Activated T-helper 17 cell treated with anti-CD3 and anti-CD28 coated beads, Interleukin-2, amount 50 U/mL, for 72 hours (primary cell): ENCODE results near the gene RNF217. TPM values are rescaled to one million over a fixed set of nuclear protein-coding genes. Genes with fewer than 3 reads are reported as not detected.

Source experiments
- ATAC-seq: fragments of 150-1000 bp; cut with Tn5 transposase; replicated peaks from 2 replicates; pipeline ENCODE4 v1.10.0; 2021; ENCODE audit warnings: mild to moderate bottlenecking, moderate library complexity
- H3K27ac Mint-ChIP-seq: one replicate; pipeline ENCODE4 v1.8.0; 2022; ENCODE audit warnings: mixed read lengths
- H3K27me3 Mint-ChIP-seq: one replicate; pipeline ENCODE4 v1.8.0; 2022; ENCODE audit warnings: mixed read lengths
- H3K36me3 Mint-ChIP-seq: one replicate; pipeline ENCODE4 v1.8.0; 2022; ENCODE audit warnings: low read depth, mild to moderate bottlenecking, mixed read lengths
- H3K4me1 Mint-ChIP-seq: one replicate; pipeline ENCODE4 v1.8.0; 2022; ENCODE audit warnings: mixed read lengths
- H3K4me3 Mint-ChIP-seq: one replicate; pipeline ENCODE4 v1.8.0; 2022; ENCODE audit warnings: mild to moderate bottlenecking, mixed read lengths
- H3K9me3 Mint-ChIP-seq: one replicate; pipeline ENCODE4 v1.8.0; 2022; ENCODE audit warnings: mixed read lengths
- total RNA-seq, 2 donors: library from RNA; stranded (reverse); gene quantifications; one replicate each; pipeline ENCODE4 v1.2.3, GENCODE V29; 2022

RNF217 gene
- total RNA-seq, 2 donors from 2014 or later = 1.7 to 5.6 TPM

- H3K4me1 Mint-ChIP-seq = no peaks in the 10 kb centered on the region
- no peak for ATAC-seq
- no peaks in the 10 kb centered on the region for H3K36me3 Mint-ChIP-seq
- H3K4me3 Mint-ChIP-seq = no peak overlapping the region
- H3K27ac Mint-ChIP-seq = no peak overlapping the region
- H3K27me3 Mint-ChIP-seq = peaks cover 9% of the 10 kb centered on the region
- H3K9me3 Mint-ChIP-seq = no peaks in the 10 kb centered on the region
Measured at GRCh38 chr6:125094563-125094962, 132.3 kb downstream of the RNF217 start.

- Mint-ChIP-seq H3K4me1 (no peaks in the 10 kb centered on the region), H3K4me3 (no peak overlapping the region), H3K27me3 (peaks cover 9% of the 10 kb centered on the region), H3K36me3 (no peaks in the 10 kb centered on the region), H3K9me3 (no peaks in the 10 kb centered on the region), H3K27ac (no peak overlapping the region)
- no peak for ATAC-seq
Measured at GRCh38 chr6:125095580-125096301, 133.5 kb downstream of the RNF217 start.

- no peak overlapping the region for H3K27ac Mint-ChIP-seq
- H3K4me3 Mint-ChIP-seq = no peak overlapping the region
- no peak for ATAC-seq
- H3K9me3 Mint-ChIP-seq = no peaks in the 10 kb centered on the region
- H3K27me3 Mint-ChIP-seq = peaks cover 9% of the 10 kb centered on the region
- H3K36me3 Mint-ChIP-seq = no peaks in the 10 kb centered on the region
- no peaks in the 10 kb centered on the region for H3K4me1 Mint-ChIP-seq
Measured at GRCh38 chr6:125097186-125097585, 134.9 kb downstream of the RNF217 start.

GRCh38 chr6:125098253-125098652, 136.0 kb downstream of the RNF217 start:
- Mint-ChIP-seq H3K27me3 (peaks cover 9% of the 10 kb centered on the region), H3K9me3 (no peaks in the 10 kb centered on the region), H3K4me1 (no peaks in the 10 kb centered on the region), H3K36me3 (no peaks in the 10 kb centered on the region), H3K4me3 (no peak overlapping the region), H3K27ac (no peak overlapping the region)
- no peak for ATAC-seq

- peak; percentile 72 for ATAC-seq
- peaks cover 9% of the 10 kb centered on the region for H3K27me3 Mint-ChIP-seq
- H3K4me1 Mint-ChIP-seq = no peaks in the 10 kb centered on the region
- no peaks in the 10 kb centered on the region for H3K9me3 Mint-ChIP-seq
- peak overlapping the region; percentile 50 for H3K4me3 Mint-ChIP-seq
- no peaks in the 10 kb centered on the region for H3K36me3 Mint-ChIP-seq
- H3K27ac Mint-ChIP-seq = no peak overlapping the region
Measured at GRCh38 chr6:125099211-125100073, 137.2 kb downstream of the RNF217 start.

- no peaks in the 10 kb centered on the region for H3K4me1 Mint-ChIP-seq
- no peak overlapping the region for H3K27ac Mint-ChIP-seq
- no peak for ATAC-seq
- peak overlapping the region; percentile 50 for H3K4me3 Mint-ChIP-seq
- H3K27me3 Mint-ChIP-seq = peaks cover 9% of the 10 kb centered on the region
- no peaks in the 10 kb centered on the region for H3K36me3 Mint-ChIP-seq
- H3K9me3 Mint-ChIP-seq = no peaks in the 10 kb centered on the region
Measured at GRCh38 chr6:125100074-125100652, 137.9 kb downstream of the RNF217 start.

- H3K36me3 Mint-ChIP-seq = no peaks in the 10 kb centered on the region
- no peaks in the 10 kb centered on the region for H3K9me3 Mint-ChIP-seq
- H3K4me3 Mint-ChIP-seq = no peak overlapping the region
Measured at GRCh38 chr6:125101128-125101527, 138.9 kb downstream of the RNF217 start.

GRCh38 chr6:125101631-125102030, 139.4 kb downstream of the RNF217 start:
- Mint-ChIP-seq H3K9me3 (no peaks in the 10 kb centered on the region), H3K27ac (no peak overlapping the region), H3K27me3 (peaks cover 8% of the 10 kb centered on the region), H3K4me3 (no peak overlapping the region), H3K4me1 (no peaks in the 10 kb centered on the region), H3K36me3 (no peaks in the 10 kb centered on the region)
- no peak for ATAC-seq

More at GRCh38 chr6:125101128-125101527, 138.9 kb downstream of the RNF217 start:
- Mint-ChIP-seq H3K27me3 (peaks cover 9% of the 10 kb centered on the region), H3K27ac (no peak overlapping the region), H3K4me1 (no peaks in the 10 kb centered on the region)
- ATAC-seq = no peak

GRCh38 chr6:125102411-125102810, 140.2 kb downstream of the RNF217 start:
- Mint-ChIP-seq H3K27me3 (peaks cover 3% of the 10 kb centered on the region), H3K9me3 (no peaks in the 10 kb centered on the region), H3K27ac (no peak overlapping the region), H3K4me1 (no peaks in the 10 kb centered on the region), H3K36me3 (no peaks in the 10 kb centered on the region), H3K4me3 (no peak overlapping the region)
- ATAC-seq = no peak

GRCh38 chr6:125102891-125103290, 140.7 kb downstream of the RNF217 start:
- no peak for ATAC-seq
- H3K4me3 Mint-ChIP-seq = no peak overlapping the region
- no peaks in the 10 kb centered on the region for H3K4me1 Mint-ChIP-seq
- no peaks in the 10 kb centered on the region for H3K36me3 Mint-ChIP-seq
- peaks cover under 1% of the 10 kb centered on the region for H3K27me3 Mint-ChIP-seq
- H3K27ac Mint-ChIP-seq = no peak overlapping the region
- H3K9me3 Mint-ChIP-seq = no peaks in the 10 kb centered on the region

GRCh38 chr6:125104425-125104824, 142.2 kb downstream of the RNF217 start:
- H3K4me1 Mint-ChIP-seq = no peaks in the 10 kb centered on the region
- H3K9me3 Mint-ChIP-seq = peaks cover 1% of the 10 kb centered on the region
- no peak for ATAC-seq
- no peaks in the 10 kb centered on the region for H3K27me3 Mint-ChIP-seq
- no peaks in the 10 kb centered on the region for H3K36me3 Mint-ChIP-seq
- no peak overlapping the region for H3K4me3 Mint-ChIP-seq
- H3K27ac Mint-ChIP-seq = no peak overlapping the region

- Mint-ChIP-seq H3K9me3 (peaks cover 21% of the 10 kb centered on the region), H3K4me3 (no peak overlapping the region), H3K27ac (no peak overlapping the region), H3K36me3 (no peaks in the 10 kb centered on the region), H3K4me1 (no peaks in the 10 kb centered on the region), H3K27me3 (no peaks in the 10 kb centered on the region)
- no peak for ATAC-seq
Measured at GRCh38 chr6:125107048-125107447, 144.8 kb downstream of the RNF217 start.

- H3K9me3 Mint-ChIP-seq = peaks cover 25% of the 10 kb centered on the region
- no peaks in the 10 kb centered on the region for H3K27me3 Mint-ChIP-seq
- no peaks in the 10 kb centered on the region for H3K4me1 Mint-ChIP-seq
- H3K27ac Mint-ChIP-seq = no peak overlapping the region
- no peak overlapping the region for H3K4me3 Mint-ChIP-seq
- no peaks in the 10 kb centered on the region for H3K36me3 Mint-ChIP-seq
- ATAC-seq = no peak
Measured at GRCh38 chr6:125107896-125108295, 145.7 kb downstream of the RNF217 start.

- H3K9me3 Mint-ChIP-seq = peaks cover 25% of the 10 kb centered on the region
- H3K27ac Mint-ChIP-seq = no peak overlapping the region
- ATAC-seq = no peak
Measured at GRCh38 chr6:125110056-125110455, 147.8 kb downstream of the RNF217 start.

More at GRCh38 chr6:125110056-125110455, 147.8 kb downstream of the RNF217 start:
- H3K4me1 Mint-ChIP-seq = no peaks in the 10 kb centered on the region
- no peaks in the 10 kb centered on the region for H3K27me3 Mint-ChIP-seq
- no peak overlapping the region for H3K4me3 Mint-ChIP-seq
- H3K36me3 Mint-ChIP-seq = no peaks in the 10 kb centered on the region
